K562 (cell line): ENCODE data around the gene TCFL5. TPM values are rescaled to one million over a fixed set of nuclear protein-coding genes. Genes with fewer than 3 reads are reported as not detected.

Experiments used
- BRCA1 ChIP-seq, 2 experiments: fragments of 450-650 bp in 1 of 2; sonication (generic) in 1 of 2; formaldehyde crosslinking in 1 of 2; IDR thresholded peaks; 2 replicates each; pipeline versions ENCODE4 v1.5.0 to v1.6.1; 2017 to 2020; ENCODE audit warnings: mild to moderate bottlenecking in 1 of 2, missing genetic modification reagents in 1 of 2
- CHD1 ChIP-seq: fragments of 200-600 bp; sonication (generic); IDR thresholded peaks from one replicate; pipeline ENCODE4 v1.6.1; 2012; ENCODE audit warnings: mild to moderate bottlenecking, moderate library complexity, low read length, inconsistent platforms
- CREB1 ChIP-seq, 2 experiments: sonication (generic) in 1 of 2; formaldehyde crosslinking in 1 of 2; IDR thresholded peaks; 2 replicates each; pipeline versions ENCODE4 v1.6.1 to v1.8.0; 2012 to 2022; ENCODE audit warnings: inconsistent platforms in 1 of 2, mild to moderate bottlenecking in 1 of 2, missing genetic modification reagents in 1 of 2, moderate library complexity in 1 of 2
- NRF1 ChIP-seq, 2 experiments: fragments of 450-650 bp; IDR thresholded peaks in 1 of 2; conservative IDR thresholded peaks in 1 of 2; 2 replicates each; pipeline ENCODE4 v1.6.1; 2014; ENCODE audit warnings: mild to moderate bottlenecking in 2 of 2
- SMAD2 ChIP-seq: fragments of 150-350 bp; IDR thresholded peaks from 2 replicates; pipeline ENCODE4 v1.6.1; 2014; ENCODE audit warnings: low read depth, mild to moderate bottlenecking, low read length
- ZNF175 ChIP-seq: fragments of 200-800 bp; sonication (Bioruptor generic); IDR thresholded peaks from 2 replicates; pipeline ENCODE4 v1.6.1; 2016; ENCODE audit warnings: low read depth, mild to moderate bottlenecking, missing genetic modification characterization, missing compliant biosample characterization
- polyA plus RNA-seq, 8 experiments: library from polyadenylated mRNA; depleted of rRNA in 4 of 8; stranded (reverse) in 5 of 8; unstranded in 3 of 8; fragments of >200 nt; fragmentation: Nextera tagmentation in 2 of 8; fragmentation: Illumina TruSeq in 1 of 8; extraction: Ambion mirVana in 2 of 8; extraction: Trizol in 1 of 8; gene quantifications; 2 replicates each; pipeline versions ENCODE4 v1.2.1 to v1.2.3, GENCODE V29; 2011 to 2014; ENCODE audit warnings: inconsistent platforms in 1 of 8, missing spikeins in 1 of 8
- total RNA-seq, 7 experiments: library from RNA; depleted of rRNA in 6 of 7; stranded (reverse); fragments of >200 nt in 6 of 7; fragmentation: Illumina TruSeq in 2 of 7; extraction: Trizol in 2 of 7; gene quantifications; 2 replicates each; pipeline versions ENCODE4 v1.2.1 to v1.2.3, GENCODE V29; 2011 to 2021; ENCODE audit warnings: low replicate concordance in 1 of 7
- TF ChIP-seq, protein P1 (sequence below): fragments of 450-650 bp; IDR thresholded peaks from 2 replicates; pipeline ENCODE4 v1.6.1; 2016; ENCODE audit warnings: mild to moderate bottlenecking, moderate library complexity
- TF ChIP-seq, protein P2 (sequence below): sonication (generic); formaldehyde crosslinking; IDR thresholded peaks from 2 replicates; pipeline ENCODE4 v1.8.1; 2023; ENCODE audit warnings: mild to moderate bottlenecking, missing genetic modification reagents
- TF ChIP-seq, protein P3 (sequence below): fragments of 450-650 bp; formaldehyde crosslinking; IDR thresholded peaks from 2 replicates; pipeline ENCODE4 v1.4.0; 2020; ENCODE audit warnings: mild to moderate bottlenecking, moderate library complexity

TCFL5 gene
- total and polyA plus RNA-seq, 9 of the 15 experiments (the other 6 are each of a cell fraction or from before 2014, with no cell fraction given): 1.00 to 12.6 (median 9.1) TPM

DNA sequence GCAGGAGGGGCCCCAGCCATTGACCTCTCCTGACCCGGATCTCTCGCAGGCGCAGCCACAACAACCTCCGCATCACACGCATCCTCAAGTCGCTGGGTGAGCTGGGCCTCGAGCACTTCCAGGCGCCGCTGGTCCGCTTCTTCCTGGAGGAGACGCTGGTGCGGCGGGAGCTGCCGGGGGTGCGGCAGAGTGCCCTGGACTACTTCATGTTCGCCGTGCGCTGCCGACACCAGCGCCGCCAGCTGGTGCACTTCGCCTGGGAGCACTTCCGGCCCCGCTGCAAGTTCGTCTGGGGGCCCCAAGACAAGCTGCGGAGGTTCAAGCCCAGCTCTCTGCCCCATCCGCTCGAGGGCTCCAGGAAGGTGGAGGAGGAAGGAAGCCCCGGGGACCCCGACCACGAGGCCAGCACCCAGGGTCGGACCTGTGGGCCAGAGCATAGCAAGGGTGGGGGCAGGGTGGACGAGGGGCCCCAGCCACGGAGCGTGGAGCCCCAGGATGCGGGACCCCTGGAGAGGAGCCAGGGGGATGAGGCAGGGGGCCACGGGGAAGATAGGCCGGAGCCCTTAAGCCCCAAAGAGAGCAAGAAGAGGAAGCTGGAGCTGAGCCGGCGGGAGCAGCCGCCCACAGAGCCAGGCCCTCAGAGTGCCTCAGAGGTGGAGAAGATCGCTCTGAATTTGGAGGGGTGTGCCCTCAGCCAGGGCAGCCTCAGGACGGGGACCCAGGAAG lies 49.3 kb downstream of the TCFL5 start (continued):
- TF ChIP-seq, protein P1, sequence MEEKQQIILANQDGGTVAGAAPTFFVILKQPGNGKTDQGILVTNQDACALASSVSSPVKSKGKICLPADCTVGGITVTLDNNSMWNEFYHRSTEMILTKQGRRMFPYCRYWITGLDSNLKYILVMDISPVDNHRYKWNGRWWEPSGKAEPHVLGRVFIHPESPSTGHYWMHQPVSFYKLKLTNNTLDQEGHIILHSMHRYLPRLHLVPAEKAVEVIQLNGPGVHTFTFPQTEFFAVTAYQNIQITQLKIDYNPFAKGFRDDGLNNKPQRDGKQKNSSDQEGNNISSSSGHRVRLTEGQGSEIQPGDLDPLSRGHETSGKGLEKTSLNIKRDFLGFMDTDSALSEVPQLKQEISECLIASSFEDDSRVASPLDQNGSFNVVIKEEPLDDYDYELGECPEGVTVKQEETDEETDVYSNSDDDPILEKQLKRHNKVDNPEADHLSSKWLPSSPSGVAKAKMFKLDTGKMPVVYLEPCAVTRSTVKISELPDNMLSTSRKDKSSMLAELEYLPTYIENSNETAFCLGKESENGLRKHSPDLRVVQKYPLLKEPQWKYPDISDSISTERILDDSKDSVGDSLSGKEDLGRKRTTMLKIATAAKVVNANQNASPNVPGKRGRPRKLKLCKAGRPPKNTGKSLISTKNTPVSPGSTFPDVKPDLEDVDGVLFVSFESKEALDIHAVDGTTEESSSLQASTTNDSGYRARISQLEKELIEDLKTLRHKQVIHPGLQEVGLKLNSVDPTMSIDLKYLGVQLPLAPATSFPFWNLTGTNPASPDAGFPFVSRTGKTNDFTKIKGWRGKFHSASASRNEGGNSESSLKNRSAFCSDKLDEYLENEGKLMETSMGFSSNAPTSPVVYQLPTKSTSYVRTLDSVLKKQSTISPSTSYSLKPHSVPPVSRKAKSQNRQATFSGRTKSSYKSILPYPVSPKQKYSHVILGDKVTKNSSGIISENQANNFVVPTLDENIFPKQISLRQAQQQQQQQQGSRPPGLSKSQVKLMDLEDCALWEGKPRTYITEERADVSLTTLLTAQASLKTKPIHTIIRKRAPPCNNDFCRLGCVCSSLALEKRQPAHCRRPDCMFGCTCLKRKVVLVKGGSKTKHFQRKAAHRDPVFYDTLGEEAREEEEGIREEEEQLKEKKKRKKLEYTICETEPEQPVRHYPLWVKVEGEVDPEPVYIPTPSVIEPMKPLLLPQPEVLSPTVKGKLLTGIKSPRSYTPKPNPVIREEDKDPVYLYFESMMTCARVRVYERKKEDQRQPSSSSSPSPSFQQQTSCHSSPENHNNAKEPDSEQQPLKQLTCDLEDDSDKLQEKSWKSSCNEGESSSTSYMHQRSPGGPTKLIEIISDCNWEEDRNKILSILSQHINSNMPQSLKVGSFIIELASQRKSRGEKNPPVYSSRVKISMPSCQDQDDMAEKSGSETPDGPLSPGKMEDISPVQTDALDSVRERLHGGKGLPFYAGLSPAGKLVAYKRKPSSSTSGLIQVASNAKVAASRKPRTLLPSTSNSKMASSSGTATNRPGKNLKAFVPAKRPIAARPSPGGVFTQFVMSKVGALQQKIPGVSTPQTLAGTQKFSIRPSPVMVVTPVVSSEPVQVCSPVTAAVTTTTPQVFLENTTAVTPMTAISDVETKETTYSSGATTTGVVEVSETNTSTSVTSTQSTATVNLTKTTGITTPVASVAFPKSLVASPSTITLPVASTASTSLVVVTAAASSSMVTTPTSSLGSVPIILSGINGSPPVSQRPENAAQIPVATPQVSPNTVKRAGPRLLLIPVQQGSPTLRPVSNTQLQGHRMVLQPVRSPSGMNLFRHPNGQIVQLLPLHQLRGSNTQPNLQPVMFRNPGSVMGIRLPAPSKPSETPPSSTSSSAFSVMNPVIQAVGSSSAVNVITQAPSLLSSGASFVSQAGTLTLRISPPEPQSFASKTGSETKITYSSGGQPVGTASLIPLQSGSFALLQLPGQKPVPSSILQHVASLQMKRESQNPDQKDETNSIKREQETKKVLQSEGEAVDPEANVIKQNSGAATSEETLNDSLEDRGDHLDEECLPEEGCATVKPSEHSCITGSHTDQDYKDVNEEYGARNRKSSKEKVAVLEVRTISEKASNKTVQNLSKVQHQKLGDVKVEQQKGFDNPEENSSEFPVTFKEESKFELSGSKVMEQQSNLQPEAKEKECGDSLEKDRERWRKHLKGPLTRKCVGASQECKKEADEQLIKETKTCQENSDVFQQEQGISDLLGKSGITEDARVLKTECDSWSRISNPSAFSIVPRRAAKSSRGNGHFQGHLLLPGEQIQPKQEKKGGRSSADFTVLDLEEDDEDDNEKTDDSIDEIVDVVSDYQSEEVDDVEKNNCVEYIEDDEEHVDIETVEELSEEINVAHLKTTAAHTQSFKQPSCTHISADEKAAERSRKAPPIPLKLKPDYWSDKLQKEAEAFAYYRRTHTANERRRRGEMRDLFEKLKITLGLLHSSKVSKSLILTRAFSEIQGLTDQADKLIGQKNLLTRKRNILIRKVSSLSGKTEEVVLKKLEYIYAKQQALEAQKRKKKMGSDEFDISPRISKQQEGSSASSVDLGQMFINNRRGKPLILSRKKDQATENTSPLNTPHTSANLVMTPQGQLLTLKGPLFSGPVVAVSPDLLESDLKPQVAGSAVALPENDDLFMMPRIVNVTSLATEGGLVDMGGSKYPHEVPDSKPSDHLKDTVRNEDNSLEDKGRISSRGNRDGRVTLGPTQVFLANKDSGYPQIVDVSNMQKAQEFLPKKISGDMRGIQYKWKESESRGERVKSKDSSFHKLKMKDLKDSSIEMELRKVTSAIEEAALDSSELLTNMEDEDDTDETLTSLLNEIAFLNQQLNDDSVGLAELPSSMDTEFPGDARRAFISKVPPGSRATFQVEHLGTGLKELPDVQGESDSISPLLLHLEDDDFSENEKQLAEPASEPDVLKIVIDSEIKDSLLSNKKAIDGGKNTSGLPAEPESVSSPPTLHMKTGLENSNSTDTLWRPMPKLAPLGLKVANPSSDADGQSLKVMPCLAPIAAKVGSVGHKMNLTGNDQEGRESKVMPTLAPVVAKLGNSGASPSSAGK: no peak
- TF ChIP-seq ZNF175 (CRISPR knock-in tag) (no peak), CHD1 (no peak), SMAD2 (no peak), BRCA1 (IDR thresholded peaks at IDR 0.05) (no peak), BRCA1 (CRISPR knock-in tag; IDR thresholded peaks at IDR 0.05) (no peak), NRF1 (conservative IDR thresholded peaks at IDR 0.05 in 1 of 2, IDR thresholded peaks at IDR 0.05 in 1 of 2) (no peak), CREB1 (IDR thresholded peaks at IDR 0.05) (no peak), CREB1 (CRISPR knock-in tag; IDR thresholded peaks at IDR 0.05) (no peak)
- TF ChIP-seq, protein P2, sequence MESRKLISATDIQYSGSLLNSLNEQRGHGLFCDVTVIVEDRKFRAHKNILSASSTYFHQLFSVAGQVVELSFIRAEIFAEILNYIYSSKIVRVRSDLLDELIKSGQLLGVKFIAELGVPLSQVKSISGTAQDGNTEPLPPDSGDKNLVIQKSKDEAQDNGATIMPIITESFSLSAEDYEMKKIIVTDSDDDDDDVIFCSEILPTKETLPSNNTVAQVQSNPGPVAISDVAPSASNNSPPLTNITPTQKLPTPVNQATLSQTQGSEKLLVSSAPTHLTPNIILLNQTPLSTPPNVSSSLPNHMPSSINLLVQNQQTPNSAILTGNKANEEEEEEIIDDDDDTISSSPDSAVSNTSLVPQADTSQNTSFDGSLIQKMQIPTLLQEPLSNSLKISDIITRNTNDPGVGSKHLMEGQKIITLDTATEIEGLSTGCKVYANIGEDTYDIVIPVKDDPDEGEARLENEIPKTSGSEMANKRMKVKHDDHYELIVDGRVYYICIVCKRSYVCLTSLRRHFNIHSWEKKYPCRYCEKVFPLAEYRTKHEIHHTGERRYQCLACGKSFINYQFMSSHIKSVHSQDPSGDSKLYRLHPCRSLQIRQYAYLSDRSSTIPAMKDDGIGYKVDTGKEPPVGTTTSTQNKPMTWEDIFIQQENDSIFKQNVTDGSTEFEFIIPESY (CRISPR knock-in tag): peak; percentile 59
- TF ChIP-seq, protein P3, sequence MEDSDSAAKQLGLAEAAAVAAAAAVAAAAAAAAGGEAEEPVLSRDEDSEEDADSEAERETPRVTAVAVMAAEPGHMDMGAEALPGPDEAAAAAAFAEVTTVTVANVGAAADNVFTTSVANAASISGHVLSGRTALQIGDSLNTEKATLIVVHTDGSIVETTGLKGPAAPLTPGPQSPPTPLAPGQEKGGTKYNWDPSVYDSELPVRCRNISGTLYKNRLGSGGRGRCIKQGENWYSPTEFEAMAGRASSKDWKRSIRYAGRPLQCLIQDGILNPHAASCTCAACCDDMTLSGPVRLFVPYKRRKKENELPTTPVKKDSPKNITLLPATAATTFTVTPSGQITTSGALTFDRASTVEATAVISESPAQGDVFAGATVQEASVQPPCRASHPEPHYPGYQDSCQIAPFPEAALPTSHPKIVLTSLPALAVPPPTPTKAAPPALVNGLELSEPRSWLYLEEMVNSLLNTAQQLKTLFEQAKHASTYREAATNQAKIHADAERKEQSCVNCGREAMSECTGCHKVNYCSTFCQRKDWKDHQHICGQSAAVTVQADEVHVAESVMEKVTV (CRISPR knock-in tag): no peak
